Measurements from ENCODE around the gene UNC5A.

DNA sequence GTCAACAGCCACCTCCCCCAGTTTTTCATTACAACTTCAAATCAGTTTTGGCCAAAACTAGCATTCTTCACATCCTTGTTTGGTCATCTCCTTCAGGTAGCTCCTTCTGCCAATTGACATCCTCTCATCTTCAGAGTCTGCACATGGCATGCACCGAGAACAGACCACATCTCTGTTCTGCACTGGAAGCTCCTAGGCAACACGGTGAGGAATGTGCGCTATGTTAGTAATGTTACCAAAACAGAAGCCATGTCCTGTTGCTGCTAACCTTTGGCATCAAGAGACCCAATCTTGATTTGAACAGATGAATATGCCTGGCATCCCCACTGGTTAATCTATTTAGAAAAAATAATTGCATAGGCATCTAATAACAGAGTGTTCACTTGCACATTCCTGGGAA is 93.9 kb downstream of the UNC5A start:
- TF ChIP-seq POLR2AphosphoS5 (IDR thresholded peaks at IDR 0.05; ENCODE audit: low read depth, low read length): no peak
- no peak for TF ChIP-seq CHD2 (IDR thresholded peaks at IDR 0.05; ENCODE audit: low read length, partially characterized antibody)
- TF ChIP-seq, protein P1, sequence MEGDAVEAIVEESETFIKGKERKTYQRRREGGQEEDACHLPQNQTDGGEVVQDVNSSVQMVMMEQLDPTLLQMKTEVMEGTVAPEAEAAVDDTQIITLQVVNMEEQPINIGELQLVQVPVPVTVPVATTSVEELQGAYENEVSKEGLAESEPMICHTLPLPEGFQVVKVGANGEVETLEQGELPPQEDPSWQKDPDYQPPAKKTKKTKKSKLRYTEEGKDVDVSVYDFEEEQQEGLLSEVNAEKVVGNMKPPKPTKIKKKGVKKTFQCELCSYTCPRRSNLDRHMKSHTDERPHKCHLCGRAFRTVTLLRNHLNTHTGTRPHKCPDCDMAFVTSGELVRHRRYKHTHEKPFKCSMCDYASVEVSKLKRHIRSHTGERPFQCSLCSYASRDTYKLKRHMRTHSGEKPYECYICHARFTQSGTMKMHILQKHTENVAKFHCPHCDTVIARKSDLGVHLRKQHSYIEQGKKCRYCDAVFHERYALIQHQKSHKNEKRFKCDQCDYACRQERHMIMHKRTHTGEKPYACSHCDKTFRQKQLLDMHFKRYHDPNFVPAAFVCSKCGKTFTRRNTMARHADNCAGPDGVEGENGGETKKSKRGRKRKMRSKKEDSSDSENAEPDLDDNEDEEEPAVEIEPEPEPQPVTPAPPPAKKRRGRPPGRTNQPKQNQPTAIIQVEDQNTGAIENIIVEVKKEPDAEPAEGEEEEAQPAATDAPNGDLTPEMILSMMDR (IDR thresholded peaks at IDR 0.05): no peak
